HCT116 (cell line): ENCODE results near the gene ADAM11. TPM values are rescaled to one million over a fixed set of nuclear protein-coding genes. Genes with fewer than 3 reads are reported as not detected.

Experiments used
- ATAC-seq: fragments of 200-7000 bp; cut with Tn5 transposase; 2 replicates; pipeline ENCODE4 v1.9.1; 2020; ENCODE audit warnings: mild to moderate bottlenecking, moderate library complexity
- BruUV-seq: library from RNA; stranded (reverse); fragments of 400-500 nt; replicated peaks from 2 replicates; lab custom pipeline; 2021; lab: Mats Ljungman, UMichigan
- CTCF ChIA-PET: fragments of 300-600 bp; sonication (Branson Sonifier 250); formaldehyde crosslinking; loops from one replicate; lab custom pipeline; 2021; ENCODE audit warnings: antibody characterized with exemption; lab: Charles Lee
- POLR2A ChIA-PET: fragments of 300-600, 350-600 bp; sonication (Branson Sonifier 250); formaldehyde crosslinking; loops from one replicate; lab custom pipeline; 2021; ENCODE audit warnings: antibody characterized with exemption; lab: Charles Lee
- RAD21 ChIA-PET, 2 experiments: fragments of 300-600 bp; sonication (Branson Sonifier 250); formaldehyde crosslinking; loops; one replicate each; lab custom pipeline; 2023; ENCODE audit warnings: low total read pairs in 2 of 2; ENCODE audit not compliant: uncharacterized antibody in 2 of 2, unreplicated experiment in 2 of 2, low non-redundant PET in 1 of 2; lab: Charles Lee
- DNase-seq: peaks from one replicate; pipeline ENCODE4 v3.0.0-alpha.2; 2010; ENCODE audit warnings: low read depth, low spot score
- H2AFZ ChIP-seq: fragments of 200-600 bp; shearing (Covaris generic), sonication (generic); 2 replicates; pipeline ENCODE4 v1.6.1; 2017; ENCODE audit warnings: low read depth, mixed run types, mixed read lengths, antibody characterized with exemption, low read length; ENCODE audit not compliant: poor library complexity, severe bottlenecking
- H3K27ac ChIP-seq: 2 replicates; pipeline ENCODE4 v1.5.1; 2012; ENCODE audit warnings: low read depth, low read length
- H3K27me3 ChIP-seq: fragments of 200-600 bp; sonication (generic); 2 replicates; pipeline ENCODE4 v1.6.1; 2016; ENCODE audit warnings: mixed run types, low read length, mixed read lengths; ENCODE audit not compliant: insufficient read depth
- H3K36me3 ChIP-seq, 2 experiments: fragments of 200-500 bp in 1 of 2; fragments of 200-600 bp in 1 of 2; sonication (Bioruptor generic) in 1 of 2; sonication (generic) in 1 of 2; 2 replicates each; pipeline versions ENCODE4 v1.5.1 to v1.6.1; 2014 to 2016; ENCODE audit warnings: low read length in 2 of 2, inconsistent platforms in 1 of 2, mixed read lengths in 1 of 2, mixed run types in 1 of 2; ENCODE audit not compliant: insufficient read depth in 2 of 2, control insufficient read depth in 1 of 2
- H3K4me1 ChIP-seq, 2 experiments: fragments of 200-600 bp in 1 of 2; sonication (generic) in 1 of 2; 2 replicates each; pipeline versions ENCODE4 v1.5.1 to v1.6.1; 2012 to 2017; ENCODE audit warnings: low read length in 2 of 2, inconsistent platforms in 1 of 2, mild to moderate bottlenecking in 1 of 2, mixed read lengths in 1 of 2, mixed run types in 1 of 2, moderate library complexity in 1 of 2; ENCODE audit not compliant: insufficient read depth in 2 of 2, control insufficient read depth in 1 of 2
- H3K4me2 ChIP-seq: fragments of 200-600 bp; sonication (generic); 2 replicates; pipeline ENCODE4 v1.6.1; 2017; ENCODE audit warnings: mixed run types, low read length, mixed read lengths
- H3K4me3 ChIP-seq, 2 experiments: fragments of 200-600 bp in 1 of 2; sonication (generic) in 1 of 2; replicated peaks in 1 of 2; 2 replicates each; pipeline ENCODE4 v1.5.1; 2011 to 2016; ENCODE audit warnings: low read length in 2 of 2, control low read depth in 1 of 2, low read depth in 1 of 2, mild to moderate bottlenecking in 1 of 2, mixed read lengths in 1 of 2, mixed run types in 1 of 2
- H3K79me2 ChIP-seq: fragments of 200-600 bp; sonication (generic); 2 replicates; pipeline ENCODE4 v1.6.1; 2017; ENCODE audit warnings: mild to moderate bottlenecking, mixed run types, low read length, moderate library complexity, mixed read lengths; ENCODE audit not compliant: insufficient read depth
- H3K9ac ChIP-seq: fragments of 200-600 bp; sonication (generic); 2 replicates; pipeline ENCODE4 v1.6.1; 2016; ENCODE audit warnings: low read length, mixed read lengths
- H3K9me2 ChIP-seq: fragments of 200-600 bp; sonication (generic), shearing (Covaris generic); 2 replicates; pipeline ENCODE4 v1.6.1; 2017; ENCODE audit warnings: mixed run types, mild to moderate bottlenecking, moderate library complexity; ENCODE audit not compliant: insufficient read depth
- H3K9me3 ChIP-seq, 2 experiments: fragments of 200-500 bp in 1 of 2; fragments of 200-600 bp in 1 of 2; sonication (Bioruptor generic) in 1 of 2; sonication (generic) in 1 of 2; 2 replicates each; pipeline ENCODE4 v1.6.1; 2014 to 2017; ENCODE audit warnings: low read length in 2 of 2, mixed read lengths in 2 of 2, inconsistent platforms in 1 of 2, low read depth in 1 of 2, mild to moderate bottlenecking in 1 of 2, mixed run types in 1 of 2, moderate library complexity in 1 of 2; ENCODE audit not compliant: control insufficient read depth in 1 of 2, insufficient read depth in 1 of 2
- H4K20me1 ChIP-seq: fragments of 200-600 bp; sonication (generic), shearing (Covaris generic); 2 replicates; pipeline ENCODE4 v1.6.1; 2017; ENCODE audit warnings: mixed run types, mild to moderate bottlenecking, moderate library complexity; ENCODE audit not compliant: insufficient read depth
- CBX3 ChIP-seq: IDR thresholded peaks from 2 replicates; pipeline ENCODE4 v1.6.1; 2012; ENCODE audit warnings: low read depth
- JUND ChIP-seq: IDR thresholded peaks from 2 replicates; pipeline ENCODE4 v1.6.1; 2012
- POLR2AphosphoS5 ChIP-seq: IDR thresholded peaks from 2 replicates; pipeline ENCODE4 v1.6.1; 2011; ENCODE audit warnings: mild to moderate bottlenecking, low read depth, low read length, moderate library complexity
- RAD21 ChIP-seq: IDR thresholded peaks from 2 replicates; pipeline ENCODE4 v1.6.1; 2012; ENCODE audit warnings: low read depth, mild to moderate bottlenecking
- REST ChIP-seq: IDR thresholded peaks from 2 replicates; pipeline ENCODE4 v1.6.1; 2012; ENCODE audit warnings: low read depth
- ZFX ChIP-seq: fragments of 450-650 bp; IDR thresholded peaks from 2 replicates; pipeline ENCODE4 v1.6.1; 2017
- intact Hi-C: fragments of 100-400 bp; cut with micrococcal nuclease; formaldehyde crosslinking; loops from 2 replicates; pipeline ENCODE4 v1.10.0; 2022
- total RNA-seq: library from RNA; stranded (reverse); gene quantifications from one replicate; pipeline ENCODE4 v1.2.1, GENCODE V29; 2021; ENCODE audit not compliant: unreplicated experiment
- TF ChIP-seq, protein P1 (sequence below), 3 experiments: fragments of 200-600 bp in 1 of 3; sonication (generic) in 1 of 3; IDR thresholded peaks in 2 of 3; conservative IDR thresholded peaks in 1 of 3; 2 replicates each; pipeline ENCODE4 v1.5.1; 2012 to 2017; ENCODE audit warnings: low read depth in 2 of 3, low read length in 2 of 3, antibody characterized with exemption in 1 of 3, borderline replicate concordance in 1 of 3, control low read depth in 1 of 3, mild to moderate bottlenecking in 1 of 3, mixed read lengths in 1 of 3, mixed run types in 1 of 3, moderate library complexity in 1 of 3; ENCODE audit not compliant: insufficient read depth in 1 of 3
- TF ChIP-seq, protein P2 (sequence below): IDR thresholded peaks from 2 replicates; pipeline ENCODE4 v1.6.1; 2012

The ADAM11 gene
- total RNA-seq, 1 experiment from 2014 or later: 7.7 TPM

GRCh38 chr17:44757045-44757917 is 1.5 kb upstream of the ADAM11 start (continued):
- TF ChIP-seq REST (no peak), ZFX (no peak)

GRCh38 chr17:44757918-44758413 is 822 bp upstream of the ADAM11 start:
- BruUV-seq: no TSS peak
- no peaks in the 10 kb centered on the region for H3K9me2 ChIP-seq
- peaks cover 6 to 9% of the 10 kb centered on the region in 2 experiments; a peak in 3 of 4 replicates for H3K4me1 ChIP-seq
- no peak overlapping the region for H3K4me2 ChIP-seq
- ATAC-seq: no peak
- no peaks in the 10 kb centered on the region for H3K36me3 ChIP-seq
- no peaks in the 10 kb centered on the region for H4K20me1 ChIP-seq
- H3K27me3 ChIP-seq: no peaks in the 10 kb centered on the region
- H3K9ac ChIP-seq: no peak overlapping the region
- no peak overlapping the region for H2AFZ ChIP-seq
- no peak for DNase-seq
- no peaks in the 10 kb centered on the region for H3K9me3 ChIP-seq
- no peak overlapping the region for H3K4me3 ChIP-seq
- H3K27ac ChIP-seq: no peak overlapping the region
- TF ChIP-seq REST (no peak), JUND (no peak), CBX3 (no peak), RAD21 (no peak), POLR2AphosphoS5 (no peak)
- TF ChIP-seq, protein P1, sequence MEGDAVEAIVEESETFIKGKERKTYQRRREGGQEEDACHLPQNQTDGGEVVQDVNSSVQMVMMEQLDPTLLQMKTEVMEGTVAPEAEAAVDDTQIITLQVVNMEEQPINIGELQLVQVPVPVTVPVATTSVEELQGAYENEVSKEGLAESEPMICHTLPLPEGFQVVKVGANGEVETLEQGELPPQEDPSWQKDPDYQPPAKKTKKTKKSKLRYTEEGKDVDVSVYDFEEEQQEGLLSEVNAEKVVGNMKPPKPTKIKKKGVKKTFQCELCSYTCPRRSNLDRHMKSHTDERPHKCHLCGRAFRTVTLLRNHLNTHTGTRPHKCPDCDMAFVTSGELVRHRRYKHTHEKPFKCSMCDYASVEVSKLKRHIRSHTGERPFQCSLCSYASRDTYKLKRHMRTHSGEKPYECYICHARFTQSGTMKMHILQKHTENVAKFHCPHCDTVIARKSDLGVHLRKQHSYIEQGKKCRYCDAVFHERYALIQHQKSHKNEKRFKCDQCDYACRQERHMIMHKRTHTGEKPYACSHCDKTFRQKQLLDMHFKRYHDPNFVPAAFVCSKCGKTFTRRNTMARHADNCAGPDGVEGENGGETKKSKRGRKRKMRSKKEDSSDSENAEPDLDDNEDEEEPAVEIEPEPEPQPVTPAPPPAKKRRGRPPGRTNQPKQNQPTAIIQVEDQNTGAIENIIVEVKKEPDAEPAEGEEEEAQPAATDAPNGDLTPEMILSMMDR (IDR thresholded peaks at IDR 0.05 in 2 of 3, conservative IDR thresholded peaks at IDR 0.05 in 1 of 3; ENCODE audit: borderline replicate concordance in 1 of 3, insufficient read depth in 1 of 3, low read depth in 2 of 3, low read length in 2 of 3): no peak
- TF ChIP-seq, protein P2, sequence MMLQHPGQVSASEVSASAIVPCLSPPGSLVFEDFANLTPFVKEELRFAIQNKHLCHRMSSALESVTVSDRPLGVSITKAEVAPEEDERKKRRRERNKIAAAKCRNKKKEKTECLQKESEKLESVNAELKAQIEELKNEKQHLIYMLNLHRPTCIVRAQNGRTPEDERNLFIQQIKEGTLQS: no peak
- intact Hi-C loops: no loop called here
- ChIA-PET RAD21 (no interaction called here), POLR2A (no interaction called here), CTCF (no interaction called here)
- H3K79me2 ChIP-seq: no peaks in the 10 kb centered on the region
